GM12878 (cell line): Measurements from ENCODE around the gene IL16. TPM values are rescaled to one million over a fixed set of nuclear protein-coding genes. Genes with fewer than 3 reads are reported as not detected.
"Not testable (repeated sequence)": the region's sequence is repeated elsewhere in the genome, so short reads cannot be mapped to it uniquely, and the experiment has no call there.

Experiments used
- ATAC-seq: fragments of 200-7000 bp; cut with Tn5 transposase; 3 replicates; pipeline ENCODE4 v1.9.1; 2020; ENCODE audit warnings: mild to moderate bottlenecking, moderate library complexity
- BruUV-seq: library from RNA; stranded (reverse); fragments of 400-500 nt; replicated peaks from 2 replicates; lab custom pipeline; 2021; lab: Mats Ljungman, UMichigan
- CTCF ChIA-PET: fragments of 300-600 bp; sonication (Branson Sonifier 250); formaldehyde crosslinking; extraction: SDS; loops from one replicate; lab custom pipeline; 2021; ENCODE audit warnings: inconsistent platforms; lab: Yijun Ruan, JAX
- POLR2A ChIA-PET: fragments of 350-600 bp; formaldehyde crosslinking; extraction: SDS; loops from one replicate; lab custom pipeline; 2021; ENCODE audit warnings: inconsistent platforms; lab: Charles Lee
- RAD21 ChIA-PET: fragments of 300-600 bp; sonication (Branson Sonifier 250); formaldehyde crosslinking; loops from one replicate; lab custom pipeline; 2023; ENCODE audit warnings: antibody characterized with exemption; ENCODE audit not compliant: unreplicated experiment; lab: Charles Lee
- SMC1A ChIA-PET: fragments of 300-600 bp; sonication (Branson Sonifier 250); formaldehyde crosslinking; loops from one replicate; lab custom pipeline; 2023; ENCODE audit not compliant: unreplicated experiment, uncharacterized antibody; lab: Charles Lee
- DNase-seq: peaks from one replicate; pipeline ENCODE4 v3.0.0-alpha.2; 2011; ENCODE audit warnings: low read depth, low spot score
- FAIRE-seq: peaks from 3 replicates; lab custom pipeline; 2011; peaks lifted over from hg19 to GRCh38; lab: Jason Lieb, UNC
- H2AFZ ChIP-seq: 2 replicates; pipeline ENCODE4 v1.6.0; 2011; ENCODE audit warnings: low read depth, low read length, control low read depth; ENCODE audit not compliant: control insufficient read depth
- H3K27ac ChIP-seq: 2 replicates; pipeline ENCODE4 v1.5.1; 2011; ENCODE audit warnings: control low read depth; ENCODE audit not compliant: control insufficient read depth, insufficient read depth
- H3K27me3 ChIP-seq, 2 experiments: replicated peaks in 1 of 2; 2 replicates each; pipeline versions ENCODE4 v1.6.0 to v1.6.1; 2011; ENCODE audit warnings: low read length in 1 of 2; ENCODE audit not compliant: control insufficient read depth in 2 of 2, insufficient read depth in 2 of 2
- H3K36me3 ChIP-seq, 2 experiments: 2 replicates each; pipeline ENCODE4 v1.5.1; 2011; ENCODE audit warnings: low read length in 1 of 2; ENCODE audit not compliant: control insufficient read depth in 2 of 2, insufficient read depth in 2 of 2
- H3K4me1 ChIP-seq: 2 replicates; pipeline ENCODE4 v1.6.1; 2011; ENCODE audit warnings: mild to moderate bottlenecking, low read length, moderate library complexity, mixed read lengths; ENCODE audit not compliant: control insufficient read depth, insufficient read depth
- H3K4me2 ChIP-seq: 2 replicates; pipeline ENCODE4 v1.6.0; 2011; ENCODE audit warnings: control low read depth; ENCODE audit not compliant: control insufficient read depth, insufficient read depth
- H3K4me3 ChIP-seq: fragments of 200-600 bp; sonication (generic); 2 replicates; pipeline ENCODE4 v1.5.1; 2016
- H3K79me2 ChIP-seq: 2 replicates; pipeline ENCODE4 v1.6.0; 2011; ENCODE audit warnings: low read length; ENCODE audit not compliant: control insufficient read depth, insufficient read depth
- H3K9ac ChIP-seq: 2 replicates; pipeline ENCODE4 v1.8.0; 2011; ENCODE audit warnings: low read length, control low read depth, mixed read lengths; ENCODE audit not compliant: control insufficient read depth, insufficient read depth
- H3K9me3 ChIP-seq: replicated peaks from 3 replicates; pipeline ENCODE4 v1.5.1; 2011; ENCODE audit warnings: mild to moderate bottlenecking, low read length; ENCODE audit not compliant: control insufficient read depth, insufficient read depth
- H4K20me1 ChIP-seq: 2 replicates; pipeline ENCODE4 v1.6.0; 2011; ENCODE audit not compliant: control insufficient read depth, insufficient read depth
- CHD1 ChIP-seq: IDR thresholded peaks from 2 replicates; pipeline ENCODE4 v1.6.1; 2012; ENCODE audit warnings: low read depth, low read length, improper control_type of control experiment
- EED ChIP-seq: sonication (generic); IDR thresholded peaks from 2 replicates; pipeline ENCODE4 v1.6.1; 2016; ENCODE audit warnings: antibody characterized with exemption, low read depth
- EZH2 ChIP-seq: IDR thresholded peaks from 2 replicates; pipeline ENCODE4 v1.6.1; 2012; ENCODE audit warnings: low read depth, mild to moderate bottlenecking, control low read depth, inconsistent platforms, low read length, borderline replicate concordance; ENCODE audit not compliant: control insufficient read depth
- GABPA ChIP-seq: IDR thresholded peaks from 2 replicates; pipeline ENCODE4 v1.6.1; 2014; ENCODE audit warnings: antibody characterized with exemption, low read depth, mild to moderate bottlenecking, inconsistent platforms
- MYC ChIP-seq: IDR thresholded peaks from 2 replicates; pipeline ENCODE4 v1.6.1; 2011; ENCODE audit warnings: mild to moderate bottlenecking, low read length, moderate library complexity, inconsistent platforms; ENCODE audit not compliant: insufficient read depth, insufficient replicate concordance, insufficient read length, severe bottlenecking
- NR2C1 ChIP-seq: fragments of 450-650 bp; IDR thresholded peaks from 2 replicates; pipeline ENCODE4 v1.6.1; 2017; ENCODE audit warnings: antibody characterized with exemption, mild to moderate bottlenecking, moderate library complexity
- RELB ChIP-seq: fragments of 450-650 bp; IDR thresholded peaks from 2 replicates; pipeline ENCODE4 v1.6.1; 2017; ENCODE audit warnings: low read depth, mild to moderate bottlenecking, moderate library complexity
- SMC3 ChIP-seq: IDR thresholded peaks from 2 replicates; pipeline ENCODE4 v1.6.1; 2011; ENCODE audit warnings: low read length, improper control_type of control experiment, borderline replicate concordance
- TBL1XR1 ChIP-seq: IDR thresholded peaks from 2 replicates; pipeline ENCODE4 v1.6.1; 2012; ENCODE audit warnings: low read depth, low read length, improper control_type of control experiment
- YY1 ChIP-seq: IDR thresholded peaks from 2 replicates; pipeline ENCODE4 v1.6.1; 2011; ENCODE audit warnings: low read depth, mild to moderate bottlenecking, low read length
- WGBS: methylation state at CpG from one replicate; pipeline ENCODE4 v1.1.6; 2016; ENCODE audit warnings: low lambda C conversion rate; ENCODE audit not compliant: insufficient replicate concordance, insufficient coverage; ENCODE audit errors: missing lambda C conversion rate; 5-methylcytosine and 5-hydroxymethylcytosine counted together
- in situ Hi-C: fragments of 300-500 bp; cut with MboI; formaldehyde crosslinking; loops from 9 replicates; pipeline ENCODE4 v1.14.3; 2018; ENCODE audit warnings: mixed read lengths
- intact Hi-C: fragments of 100-400 bp; cut with micrococcal nuclease; formaldehyde crosslinking; loops from one replicate; pipeline ENCODE4 v1.14.2; 2022; ENCODE audit not compliant: unreplicated experiment
- polyA plus RNA-seq, 11 experiments: library from polyadenylated mRNA; depleted of rRNA in 4 of 11; unstranded in 6 of 11; stranded (reverse) in 5 of 11; fragments of >200 nt; fragmentation: Nextera tagmentation in 4 of 11; fragmentation: Illumina TruSeq in 1 of 11; extraction: Ambion mirVana in 4 of 11; extraction: Trizol in 1 of 11; gene quantifications; 1 replicate in 1 of 11; 2 replicates in 10 of 11; pipeline versions ENCODE4 v1.2.1 to v1.2.3, GENCODE V29; 2011 to 2016; ENCODE audit warnings: inconsistent platforms in 2 of 11, missing spikeins in 2 of 11, low read depth in 1 of 11
- total RNA-seq, 4 experiments: library from RNA; depleted of rRNA in 3 of 4; stranded (reverse); fragments of >200 nt in 3 of 4; fragmentation: Illumina TruSeq in 1 of 4; extraction: Trizol in 1 of 4; gene quantifications; 2 replicates each; pipeline versions ENCODE4 v1.2.1 to v1.2.3, GENCODE V29; 2013 to 2021
- TF ChIP-seq, protein P1 (sequence below): fragments of 450-650 bp; IDR thresholded peaks from 2 replicates; pipeline ENCODE4 v1.6.1; 2017; ENCODE audit warnings: borderline replicate concordance

IL16 gene
- total and polyA plus RNA-seq, 10 of the 15 experiments (the other 5 are each of a cell fraction or from before 2014, with no cell fraction given) = 21.7 to 206 (median 44.5) TPM

GRCh38 chr15:81348691-81349090 lies 152.0 kb downstream of the IL16 start:
- ATAC-seq, H2AFZ ChIP-seq, H3K4me2 ChIP-seq, intact Hi-C loops, H4K20me1 ChIP-seq, H3K79me2 ChIP-seq, H3K4me1 ChIP-seq, H3K9me3 ChIP-seq, CTCF ChIA-PET, H3K36me3 ChIP-seq, RAD21 ChIA-PET, H3K27me3 ChIP-seq, H3K27ac ChIP-seq, POLR2A ChIA-PET, FAIRE-seq, in situ Hi-C loops, DNase-seq, H3K9ac ChIP-seq, BruUV-seq, H3K4me3 ChIP-seq: not testable (repeated sequence)
- 78% methylated on average over 11 of the region's 11 CpGs for WGBS
- SMC1A ChIA-PET = interaction anchor here (0.9 kb wide), 1 partner anchor 1922 kb away, joined by 3 read pairs; no protein-coding TSS in a partner anchor

DNA sequence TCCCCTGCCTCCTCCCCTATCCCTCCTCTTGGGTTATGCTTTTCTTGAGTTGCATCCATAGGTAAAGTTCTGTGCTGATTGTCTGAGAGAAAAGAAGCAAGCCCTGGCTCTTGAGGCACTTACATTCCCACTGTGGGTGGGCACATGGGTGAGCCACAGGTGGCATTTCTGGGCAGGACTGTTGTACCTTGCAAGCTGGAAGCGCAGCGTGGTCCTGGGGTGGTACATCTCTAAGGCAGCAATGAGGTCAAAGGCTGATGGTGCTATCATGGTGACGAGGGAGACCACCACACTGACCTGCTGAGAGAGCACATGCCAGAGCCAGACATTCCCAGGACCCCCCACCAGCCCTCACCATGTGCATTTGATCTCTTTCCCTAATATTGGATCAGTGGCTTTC lies 152.6 kb downstream of the IL16 start:
- Histone ChIP-seq H3K27ac (no peak overlapping the region), H2AFZ (no peak overlapping the region), H3K27me3 (no peaks in the 10 kb centered on the region), H4K20me1 (no peaks in the 10 kb centered on the region), H3K79me2 (no peaks in the 10 kb centered on the region), H3K36me3 (no peaks in the 10 kb centered on the region), H3K9ac (no peak overlapping the region), H3K4me1 (no peaks in the 10 kb centered on the region), H3K9me3 (no peaks in the 10 kb centered on the region), H3K4me2 (no peak overlapping the region), H3K4me3 (no peak overlapping the region)
- BruUV-seq = no TSS peak
- FAIRE-seq (no peak), ATAC-seq (no peak), DNase-seq (no peak)
- in situ Hi-C loops (no loop called here), intact Hi-C loops (no loop called here)
- CTCF ChIA-PET = no interaction called here
- SMC1A ChIA-PET = interaction anchor here (0.9 kb wide), 1 partner anchor 1921 kb away, joined by 3 read pairs; no protein-coding TSS in a partner anchor
- RAD21 ChIA-PET = no interaction called here
- TF ChIP-seq RELB = no peak
- no peak for TF ChIP-seq MYC
- no peak for TF ChIP-seq EED
- TF ChIP-seq, protein P1, sequence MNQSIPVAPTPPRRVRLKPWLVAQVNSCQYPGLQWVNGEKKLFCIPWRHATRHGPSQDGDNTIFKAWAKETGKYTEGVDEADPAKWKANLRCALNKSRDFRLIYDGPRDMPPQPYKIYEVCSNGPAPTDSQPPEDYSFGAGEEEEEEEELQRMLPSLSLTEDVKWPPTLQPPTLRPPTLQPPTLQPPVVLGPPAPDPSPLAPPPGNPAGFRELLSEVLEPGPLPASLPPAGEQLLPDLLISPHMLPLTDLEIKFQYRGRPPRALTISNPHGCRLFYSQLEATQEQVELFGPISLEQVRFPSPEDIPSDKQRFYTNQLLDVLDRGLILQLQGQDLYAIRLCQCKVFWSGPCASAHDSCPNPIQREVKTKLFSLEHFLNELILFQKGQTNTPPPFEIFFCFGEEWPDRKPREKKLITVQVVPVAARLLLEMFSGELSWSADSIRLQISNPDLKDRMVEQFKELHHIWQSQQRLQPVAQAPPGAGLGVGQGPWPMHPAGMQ = no peak
- no peak for TF ChIP-seq CHD1
- no peak for TF ChIP-seq SMC3
- TF ChIP-seq YY1 = no peak
- no peak for TF ChIP-seq NR2C1
- TF ChIP-seq TBL1XR1 = no peak
- no peak for TF ChIP-seq GABPA
- no peak for TF ChIP-seq EZH2
- POLR2A ChIA-PET = no interaction called here
- 44% methylated on average over 3 of the region's 3 CpGs for WGBS
